ENCODE measurements around the gene PYHIN1. TPM values are rescaled to one million over a fixed set of nuclear protein-coding genes. Genes with fewer than 3 reads are reported as not detected.

PYHIN1 gene
- total RNA-seq, 3 donors from 2014 or later = 2.5 to 2.9 (median 2.6) TPM

DNA sequence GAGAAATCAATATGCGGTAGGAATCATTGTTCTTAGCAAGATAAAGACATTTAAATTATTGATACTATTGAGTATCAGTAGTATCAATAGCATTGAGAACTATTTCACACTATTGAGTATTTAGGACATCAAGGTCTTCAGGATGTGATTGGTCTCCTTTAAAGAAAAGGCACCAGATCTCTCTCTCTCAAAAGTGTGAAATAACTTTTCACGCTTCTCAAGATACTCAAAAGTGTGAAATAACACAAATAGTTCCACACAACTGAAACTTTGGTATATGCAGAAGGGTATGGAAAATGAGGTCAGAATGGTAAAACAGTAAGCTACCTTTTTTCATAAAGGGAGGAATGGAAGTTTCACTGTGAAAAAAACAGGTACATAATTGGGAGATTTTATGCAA is 6.7 kb upstream of the PYHIN1 start:
- intact Hi-C loops (cut with DNase I; ENCODE audit: low total_unique reads) = no loop called here
- H3K36me3 ChIP-seq = no peaks in the 10 kb centered on the region
- H3K4me1 ChIP-seq = no peaks in the 10 kb centered on the region
- DNase-seq (ENCODE audit: low spot score in 2 of 2) = no peak
- TF ChIP-seq POLR2A (IDR thresholded peaks at IDR 0.05) (no peak), POLR2AphosphoS5 (IDR thresholded peaks at IDR 0.05) (no peak)
- TF ChIP-seq, protein P1, sequence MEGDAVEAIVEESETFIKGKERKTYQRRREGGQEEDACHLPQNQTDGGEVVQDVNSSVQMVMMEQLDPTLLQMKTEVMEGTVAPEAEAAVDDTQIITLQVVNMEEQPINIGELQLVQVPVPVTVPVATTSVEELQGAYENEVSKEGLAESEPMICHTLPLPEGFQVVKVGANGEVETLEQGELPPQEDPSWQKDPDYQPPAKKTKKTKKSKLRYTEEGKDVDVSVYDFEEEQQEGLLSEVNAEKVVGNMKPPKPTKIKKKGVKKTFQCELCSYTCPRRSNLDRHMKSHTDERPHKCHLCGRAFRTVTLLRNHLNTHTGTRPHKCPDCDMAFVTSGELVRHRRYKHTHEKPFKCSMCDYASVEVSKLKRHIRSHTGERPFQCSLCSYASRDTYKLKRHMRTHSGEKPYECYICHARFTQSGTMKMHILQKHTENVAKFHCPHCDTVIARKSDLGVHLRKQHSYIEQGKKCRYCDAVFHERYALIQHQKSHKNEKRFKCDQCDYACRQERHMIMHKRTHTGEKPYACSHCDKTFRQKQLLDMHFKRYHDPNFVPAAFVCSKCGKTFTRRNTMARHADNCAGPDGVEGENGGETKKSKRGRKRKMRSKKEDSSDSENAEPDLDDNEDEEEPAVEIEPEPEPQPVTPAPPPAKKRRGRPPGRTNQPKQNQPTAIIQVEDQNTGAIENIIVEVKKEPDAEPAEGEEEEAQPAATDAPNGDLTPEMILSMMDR (IDR thresholded peaks at IDR 0.05) = no peak
- H3K9me3 ChIP-seq = peaks cover 3 to 22% of the 10 kb centered on the region in 2 donors
- H3K4me3 ChIP-seq = no peak overlapping the region
- H3K27me3 ChIP-seq = no peaks in the 10 kb centered on the region
- no peak overlapping the region for H3K27ac ChIP-seq

DNA sequence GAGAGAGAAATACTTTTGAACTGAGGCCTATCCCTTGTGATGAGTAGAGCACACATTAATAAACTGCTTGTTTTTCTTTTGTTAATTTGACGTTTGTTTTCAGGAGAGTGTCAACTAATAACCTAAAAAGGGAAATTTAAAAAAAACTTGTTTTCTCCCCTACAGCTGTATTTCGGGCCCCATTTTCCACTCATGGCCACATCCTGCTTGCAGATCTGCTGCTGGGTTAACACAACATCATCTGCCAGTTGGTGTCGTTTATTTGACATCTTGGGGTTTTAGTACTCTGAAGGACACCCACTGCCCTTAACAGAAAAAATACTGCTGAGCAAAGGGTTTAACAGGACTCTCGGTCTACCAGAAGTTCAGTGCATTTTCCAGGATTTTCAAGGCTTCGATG is 848 bp upstream of the PYHIN1 start:
- Histone ChIP-seq H3K4me1 (no peaks in the 10 kb centered on the region), H3K27me3 (no peaks in the 10 kb centered on the region), H3K4me3 (no peak overlapping the region), H3K27ac (no peak overlapping the region), H3K9me3 (peaks cover 0 to 15% of the 10 kb centered on the region in 2 donors), H3K36me3 (no peaks in the 10 kb centered on the region)
- intact Hi-C loops (cut with DNase I; ENCODE audit: low total_unique reads) = no loop called here
- TF ChIP-seq POLR2A (IDR thresholded peaks at IDR 0.05) = no peak
- TF ChIP-seq POLR2AphosphoS5 (IDR thresholded peaks at IDR 0.05) = no peak
- TF ChIP-seq, protein P1 (IDR thresholded peaks at IDR 0.05) = no peak
- DNase-seq (ENCODE audit: low spot score in 2 of 2) = no peak

DNA sequence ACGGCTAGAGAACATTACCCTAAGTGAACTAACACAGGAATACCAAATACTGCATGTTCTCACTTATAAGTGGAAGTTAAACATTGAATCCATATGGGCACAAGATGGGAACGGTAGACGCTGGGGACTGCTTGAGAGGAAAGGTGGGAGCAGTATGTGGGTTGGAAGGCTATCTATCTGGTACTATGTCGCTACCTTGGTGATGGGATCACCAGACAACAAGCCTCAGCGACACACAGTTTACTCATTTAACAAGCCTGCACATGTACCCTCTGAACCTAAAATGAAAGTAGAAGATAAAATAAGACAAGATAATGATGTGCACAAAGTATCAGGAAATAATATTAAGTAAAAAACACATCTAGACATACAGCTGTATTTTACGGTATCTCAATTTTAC is 819 bp downstream of the PYHIN1 start:
- Histone ChIP-seq H3K36me3 (no peaks in the 10 kb centered on the region), H3K4me1 (no peaks in the 10 kb centered on the region), H3K27ac (no peak overlapping the region), H3K4me3 (peak overlapping the region in 1 of 3 donors; percentile 24), H3K9me3 (peaks cover 0 to 4% of the 10 kb centered on the region in 2 donors), H3K27me3 (no peaks in the 10 kb centered on the region)
- intact Hi-C loops (cut with DNase I; ENCODE audit: low total_unique reads) = no loop called here
- no peak for DNase-seq (ENCODE audit: low spot score in 2 of 2)
- TF ChIP-seq POLR2AphosphoS5 (IDR thresholded peaks at IDR 0.05) = no peak
- TF ChIP-seq POLR2A (IDR thresholded peaks at IDR 0.05) = no peak
- TF ChIP-seq, protein P1 (IDR thresholded peaks at IDR 0.05) = no peak

DNA sequence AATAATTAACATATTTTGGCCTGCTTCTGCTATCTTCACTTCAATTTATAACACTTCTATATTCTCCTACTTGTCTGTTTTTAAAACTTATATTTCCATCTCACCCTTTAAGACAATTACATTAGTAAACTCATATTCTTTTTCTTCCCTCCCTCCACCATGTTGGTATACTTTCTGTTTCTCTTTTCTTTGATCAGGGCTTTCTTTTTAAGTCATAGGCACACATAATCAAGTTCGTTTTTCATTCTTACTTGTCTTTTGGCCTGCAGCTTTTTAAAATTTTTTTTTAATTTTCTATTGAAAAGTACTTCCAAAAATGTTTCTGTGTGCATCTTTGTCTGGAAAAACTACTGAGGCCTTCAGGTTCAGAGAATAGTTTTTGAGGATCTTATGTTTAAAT is 2.3 kb downstream of the PYHIN1 start:
- Histone ChIP-seq H3K36me3 (no peaks in the 10 kb centered on the region), H3K27me3 (no peaks in the 10 kb centered on the region), H3K4me3 (no peak overlapping the region), H3K4me1 (no peaks in the 10 kb centered on the region), H3K27ac (no peak overlapping the region), H3K9me3 (no peaks in the 10 kb centered on the region)
- DNase-seq (ENCODE audit: low spot score in 2 of 2) = no peak
- TF ChIP-seq, protein P1 (IDR thresholded peaks at IDR 0.05) = no peak
- no peak for TF ChIP-seq POLR2A (IDR thresholded peaks at IDR 0.05)
- no peak for TF ChIP-seq POLR2AphosphoS5 (IDR thresholded peaks at IDR 0.05)
- intact Hi-C loops (cut with DNase I; ENCODE audit: low total_unique reads) = no loop called here

DNA sequence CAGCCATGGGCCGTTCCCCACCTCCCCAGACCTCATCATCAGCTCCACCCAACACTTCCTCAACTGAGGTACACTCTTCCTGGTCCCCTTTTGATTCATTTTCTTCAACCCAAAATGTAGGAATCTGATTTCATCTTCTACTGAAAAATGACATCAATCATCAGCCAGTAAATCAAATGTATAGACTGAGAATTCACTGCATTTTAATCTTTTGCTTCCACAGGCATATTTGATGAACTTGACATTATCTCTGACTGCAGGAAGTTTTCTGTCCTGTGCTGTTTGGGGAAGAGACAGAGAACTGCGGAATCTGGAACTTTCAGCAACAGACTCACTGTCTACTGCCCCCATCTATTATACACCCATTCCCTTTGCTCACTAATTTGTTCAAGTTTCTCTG is 7.8 kb downstream of the PYHIN1 start:
- Histone ChIP-seq H3K27ac (no peak overlapping the region), H3K9me3 (no peaks in the 10 kb centered on the region), H3K4me3 (no peak overlapping the region), H3K4me1 (no peaks in the 10 kb centered on the region), H3K36me3 (no peaks in the 10 kb centered on the region), H3K27me3 (no peaks in the 10 kb centered on the region)
- intact Hi-C loops (cut with DNase I; ENCODE audit: low total_unique reads) = no loop called here
- no peak for DNase-seq (ENCODE audit: low spot score in 2 of 2)
- no peak for TF ChIP-seq POLR2AphosphoS5 (IDR thresholded peaks at IDR 0.05)
- no peak for TF ChIP-seq POLR2A (IDR thresholded peaks at IDR 0.05)
- TF ChIP-seq, protein P1 (IDR thresholded peaks at IDR 0.05) = no peak
